Mammary epithelial cell (primary cell): Measurements from ENCODE around the gene ZDHHC22.

Experiments used
- EZH2 ChIP-seq: IDR thresholded peaks from 2 replicates; pipeline ENCODE4 v1.6.1; 2012; ENCODE audit warnings: low read length, inconsistent platforms, borderline replicate concordance
- TF ChIP-seq, protein P1 (sequence below), 2 donors: IDR thresholded peaks in 1 of 2; conservative IDR thresholded peaks in 1 of 2; 2 replicates each; pipeline ENCODE4 v1.5.1; 2011 to 2012; ENCODE audit warnings: inconsistent platforms in 2 of 2, low read length in 2 of 2, mild to moderate bottlenecking in 2 of 2, control low read depth in 1 of 2, low read depth in 1 of 2; ENCODE audit not compliant: insufficient read depth in 1 of 2; ENCODE audit errors: extremely low read depth in 1 of 2

DNA sequence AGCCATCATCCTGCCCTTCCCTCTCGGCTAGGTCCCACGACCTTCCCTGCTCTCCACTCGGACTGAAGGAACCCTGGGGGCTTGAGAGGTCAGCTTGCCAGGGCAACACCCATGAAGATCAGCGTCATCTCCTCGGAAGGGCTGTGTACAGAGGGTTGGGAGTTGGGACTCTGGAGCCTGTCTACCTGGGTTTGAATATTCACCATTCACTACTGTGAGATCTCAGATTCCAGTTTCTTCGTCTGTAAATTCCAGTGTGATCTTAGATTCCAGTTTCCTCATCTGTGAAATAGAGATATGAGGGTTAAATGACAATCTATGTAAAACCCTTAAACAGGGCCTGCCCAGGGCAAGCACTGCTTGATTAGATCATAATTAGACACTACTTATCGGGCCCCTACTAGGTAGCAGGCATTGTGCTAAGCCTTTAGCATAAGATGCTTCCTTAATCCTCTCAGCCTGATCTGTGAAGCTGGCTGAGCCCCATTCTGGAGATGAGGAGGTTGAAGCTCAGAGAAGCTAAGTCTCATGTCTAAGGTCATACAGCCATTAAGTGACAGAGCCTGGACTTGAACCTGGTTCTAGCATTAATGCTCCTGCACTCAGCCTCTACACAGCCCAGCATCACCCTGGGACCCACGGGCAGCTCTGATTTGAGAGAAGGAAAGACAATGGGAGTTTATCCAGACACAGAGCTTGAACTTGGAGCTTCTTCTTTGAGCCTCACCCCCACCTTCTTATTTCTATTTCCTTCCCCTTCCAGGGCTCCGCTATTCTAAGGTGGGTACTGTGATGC lies 612 bp upstream of the ZDHHC22 start:
- TF ChIP-seq, protein P1, sequence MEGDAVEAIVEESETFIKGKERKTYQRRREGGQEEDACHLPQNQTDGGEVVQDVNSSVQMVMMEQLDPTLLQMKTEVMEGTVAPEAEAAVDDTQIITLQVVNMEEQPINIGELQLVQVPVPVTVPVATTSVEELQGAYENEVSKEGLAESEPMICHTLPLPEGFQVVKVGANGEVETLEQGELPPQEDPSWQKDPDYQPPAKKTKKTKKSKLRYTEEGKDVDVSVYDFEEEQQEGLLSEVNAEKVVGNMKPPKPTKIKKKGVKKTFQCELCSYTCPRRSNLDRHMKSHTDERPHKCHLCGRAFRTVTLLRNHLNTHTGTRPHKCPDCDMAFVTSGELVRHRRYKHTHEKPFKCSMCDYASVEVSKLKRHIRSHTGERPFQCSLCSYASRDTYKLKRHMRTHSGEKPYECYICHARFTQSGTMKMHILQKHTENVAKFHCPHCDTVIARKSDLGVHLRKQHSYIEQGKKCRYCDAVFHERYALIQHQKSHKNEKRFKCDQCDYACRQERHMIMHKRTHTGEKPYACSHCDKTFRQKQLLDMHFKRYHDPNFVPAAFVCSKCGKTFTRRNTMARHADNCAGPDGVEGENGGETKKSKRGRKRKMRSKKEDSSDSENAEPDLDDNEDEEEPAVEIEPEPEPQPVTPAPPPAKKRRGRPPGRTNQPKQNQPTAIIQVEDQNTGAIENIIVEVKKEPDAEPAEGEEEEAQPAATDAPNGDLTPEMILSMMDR (conservative IDR thresholded peaks at IDR 0.05 in 1 of 2, IDR thresholded peaks at IDR 0.05 in 1 of 2; ENCODE audit: extremely low read depth in 1 of 2, insufficient read depth in 1 of 2, low read depth in 1 of 2, low read length in 2 of 2) = no peak
- peak; percentile 60 for TF ChIP-seq EZH2
